GM18498 (cell line): ENCODE results near the gene GPC3.
"Not testable (repeated sequence)": the region's sequence is repeated elsewhere in the genome, so short reads cannot be mapped to it uniquely, and the experiment has no call there.

Experiments used
- ATAC-seq: cut with Tn5 transposase; IDR thresholded peaks from one replicate; pipeline ENCODE4 v1.9.1; 2021; ENCODE audit warnings: mild to moderate bottlenecking, moderate library complexity; ENCODE audit not compliant: unreplicated experiment

The GPC3 gene

DNA sequence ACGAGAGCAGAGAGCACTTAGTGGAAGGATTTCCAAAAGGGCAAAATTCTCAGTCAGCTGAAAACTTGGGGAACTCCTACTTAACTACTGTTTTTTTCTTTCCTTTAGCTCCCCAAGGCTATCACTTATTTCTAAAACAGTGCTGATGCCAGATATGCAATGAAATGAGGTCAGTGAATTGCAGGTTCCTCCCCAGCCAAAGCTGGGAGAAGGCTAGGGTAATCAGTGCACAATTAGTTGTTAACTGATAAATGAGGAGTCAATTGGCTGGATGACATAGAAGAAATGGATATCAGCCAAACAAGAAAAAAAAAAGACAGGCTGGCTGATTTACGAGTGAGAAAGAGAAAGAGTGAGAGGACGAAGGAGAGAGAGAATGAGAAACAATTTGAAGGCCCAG lies 195.6 kb downstream of the GPC3 start:
- no peak for ATAC-seq

DNA sequence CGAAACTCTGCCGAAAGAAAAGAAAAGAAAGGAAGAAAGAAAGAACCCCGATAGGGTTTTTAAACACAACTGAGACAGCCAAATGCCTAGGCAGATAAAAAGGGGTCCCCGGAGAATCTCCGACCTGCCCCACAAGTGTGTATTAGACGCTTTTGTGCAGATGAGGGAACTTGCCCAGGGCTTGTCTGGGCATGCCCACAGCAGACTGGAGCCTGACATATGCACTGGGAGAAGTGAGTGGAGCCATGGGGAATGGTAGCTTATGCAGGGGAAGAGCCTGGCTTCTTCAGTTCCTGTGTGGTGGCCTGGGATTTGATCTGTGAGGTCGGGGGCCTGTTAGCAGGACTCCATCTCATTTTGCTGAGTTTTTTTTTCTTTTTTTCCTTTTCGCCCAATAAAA lies 199.0 kb downstream of the GPC3 start:
- ATAC-seq = no peak

DNA sequence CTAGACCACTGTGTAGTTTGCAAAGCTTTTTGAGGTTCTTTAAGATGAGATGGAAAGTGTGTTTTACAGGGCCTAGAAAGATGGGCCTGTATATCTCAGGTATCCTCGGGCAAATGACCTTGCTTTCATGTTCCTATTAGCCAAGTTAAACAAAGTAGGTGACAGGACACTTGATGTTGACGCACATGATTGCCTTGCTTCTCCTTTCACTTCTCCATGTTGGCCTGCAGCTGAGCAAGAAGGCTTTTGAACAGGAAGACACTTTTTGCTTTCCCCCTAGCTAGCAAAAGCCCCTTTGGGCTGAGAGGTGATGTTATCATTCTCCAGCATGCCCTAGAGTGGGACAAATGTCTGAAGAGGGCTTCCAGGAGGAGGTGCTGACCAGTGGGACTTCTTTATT lies 202.1 kb downstream of the GPC3 start:
- ATAC-seq = peak; percentile 74

DNA sequence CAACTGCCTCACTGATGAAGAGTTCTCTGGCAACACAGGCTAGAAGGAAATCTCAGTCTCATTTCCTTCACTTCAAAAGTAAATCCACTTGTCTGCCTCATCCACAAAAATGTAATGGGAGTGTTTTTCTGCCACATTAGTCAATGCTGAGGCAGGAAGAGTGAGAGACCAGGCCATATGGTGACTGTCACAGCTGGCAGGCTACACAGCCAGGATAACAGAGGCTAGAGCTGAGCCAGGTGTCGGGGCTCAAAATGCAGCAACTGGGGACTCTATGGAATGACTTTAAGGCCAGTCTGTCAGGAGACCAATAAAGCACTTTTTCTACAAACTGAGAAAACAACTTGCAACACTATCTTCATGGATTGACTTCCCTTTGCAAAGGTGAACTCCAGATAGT lies 204.2 kb downstream of the GPC3 start:
- ATAC-seq = no peak

DNA sequence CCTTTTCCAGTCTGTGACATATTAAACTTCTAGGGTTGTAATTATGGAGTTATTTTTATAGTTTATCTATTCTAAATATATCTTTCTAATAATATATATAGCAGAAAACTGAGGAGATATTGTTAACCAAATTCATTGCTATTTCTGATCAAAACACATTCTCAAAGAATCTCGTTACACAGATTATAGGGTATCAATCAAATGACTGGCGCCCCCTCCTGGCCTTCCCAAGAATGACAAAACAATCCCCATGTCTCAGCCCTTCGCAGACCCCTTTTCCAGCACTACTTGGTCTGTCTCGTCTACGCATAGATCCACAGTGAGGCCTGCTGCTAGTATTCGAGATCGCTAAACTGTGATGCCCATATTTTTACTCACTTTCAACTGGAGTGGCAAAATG lies 209.3 kb downstream of the GPC3 start:
- ATAC-seq = no peak

DNA sequence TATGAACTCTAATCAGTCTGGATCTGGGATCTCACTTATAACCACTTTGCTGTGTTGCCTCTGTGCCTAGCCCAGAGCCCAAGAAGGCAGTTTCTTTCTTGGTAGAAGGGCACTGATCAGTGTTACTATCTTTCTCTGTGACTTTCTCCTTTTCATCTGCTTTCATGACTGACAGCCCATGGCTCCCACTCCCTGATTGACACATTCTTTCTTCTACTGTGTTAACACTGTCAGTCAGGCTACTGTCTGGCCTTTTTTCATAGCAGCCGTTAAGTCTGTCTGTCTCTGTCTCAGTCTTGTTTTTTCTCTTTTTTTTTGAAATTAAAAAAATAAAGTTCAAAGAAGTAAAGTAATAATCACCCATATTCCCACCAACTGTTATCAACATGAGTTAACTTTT lies 210.6 kb downstream of the GPC3 start:
- ATAC-seq = no peak

DNA sequence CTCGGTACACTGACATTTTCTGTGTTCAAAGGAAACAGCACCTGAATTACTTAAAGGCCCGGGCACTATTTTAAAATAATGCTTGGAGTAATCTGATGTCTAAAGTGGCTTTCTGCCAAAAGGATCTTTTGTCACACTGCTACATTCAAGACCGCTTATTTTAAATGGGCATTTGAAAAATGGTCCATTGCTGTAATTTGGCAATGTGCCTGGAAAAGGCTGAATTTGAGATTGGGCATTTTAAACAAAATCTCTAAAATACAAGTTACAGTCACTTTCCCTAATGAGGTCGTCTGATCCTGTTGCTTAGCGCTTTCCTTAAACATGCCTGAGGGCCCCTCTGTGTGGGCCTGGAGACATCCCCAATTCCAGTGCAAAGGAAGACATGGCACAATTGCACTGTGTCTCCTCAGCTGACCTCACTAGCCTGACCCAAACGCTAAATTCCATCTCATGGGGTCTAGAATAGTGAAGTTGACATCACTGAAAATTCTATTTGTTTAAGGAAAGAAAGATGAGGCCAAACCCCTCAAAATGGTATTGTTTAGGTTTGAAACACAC lies 214.2 kb downstream of the GPC3 start:
- no peak for ATAC-seq

DNA sequence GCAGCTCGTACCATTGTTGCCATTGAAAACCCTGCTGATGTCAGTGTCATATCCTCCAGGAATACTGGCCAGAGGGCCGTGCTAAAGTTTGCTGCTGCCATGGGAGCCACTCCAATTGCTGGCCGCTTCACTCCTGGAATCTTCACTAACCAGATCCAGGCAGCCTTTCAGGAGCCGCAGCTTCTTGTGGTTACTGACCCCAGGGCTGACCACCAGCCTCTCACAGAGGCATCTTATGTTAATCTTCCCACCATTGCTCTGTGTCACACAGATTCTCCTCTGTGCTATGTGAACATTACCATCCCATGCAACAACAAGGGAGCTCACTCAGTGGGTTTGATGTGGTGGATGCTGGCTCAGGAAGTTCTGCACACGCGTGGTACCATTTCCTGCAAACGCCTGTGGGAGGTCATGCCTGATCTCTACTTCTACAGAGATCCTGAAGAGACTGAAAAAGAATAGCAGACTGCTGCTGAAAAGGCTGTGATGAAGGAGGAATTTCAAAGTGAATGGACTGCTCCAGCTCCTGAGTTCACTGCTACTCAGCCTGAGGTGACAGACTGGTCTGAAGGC lies 222.3 kb downstream of the GPC3 start:
- not testable (repeated sequence) for ATAC-seq

DNA sequence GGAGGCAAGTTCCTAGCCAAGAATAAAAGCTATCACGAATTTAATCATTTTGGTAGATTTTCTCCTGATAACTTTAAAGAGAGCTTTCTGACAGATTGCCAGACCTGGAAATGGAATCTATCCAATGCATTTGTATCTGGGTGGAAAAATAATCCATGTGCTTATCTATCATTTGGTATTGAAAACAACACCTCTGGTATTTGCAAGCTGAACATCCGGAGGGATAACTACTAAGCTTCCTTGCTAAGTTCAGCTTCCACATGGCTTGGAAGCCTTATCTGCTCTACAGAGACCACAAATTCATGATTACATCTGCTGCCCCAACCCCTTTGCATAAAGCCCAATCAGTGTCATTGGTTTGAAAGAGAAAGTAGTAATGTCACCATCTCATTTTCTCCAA lies 230.7 kb downstream of the GPC3 start:
- ATAC-seq = no peak

DNA sequence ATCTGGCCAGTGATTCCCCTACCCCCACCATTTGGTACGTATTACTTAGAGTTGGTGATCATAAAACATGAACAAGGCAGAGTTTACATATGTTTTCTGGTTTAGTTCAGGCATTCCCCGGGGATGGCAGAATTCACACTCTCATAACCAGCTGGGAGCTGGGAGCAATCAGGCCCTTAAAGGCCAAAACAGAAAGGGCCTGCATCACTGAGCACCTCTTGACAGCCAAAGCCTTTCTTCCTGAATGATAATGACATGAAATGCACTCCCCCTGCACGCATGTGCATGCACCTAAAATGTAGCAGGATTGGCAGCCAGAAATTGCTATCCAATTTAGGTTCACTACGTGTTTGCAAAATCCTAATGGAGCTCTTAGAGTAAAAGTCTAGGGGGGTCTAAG lies 235.4 kb downstream of the GPC3 start:
- ATAC-seq = no peak

DNA sequence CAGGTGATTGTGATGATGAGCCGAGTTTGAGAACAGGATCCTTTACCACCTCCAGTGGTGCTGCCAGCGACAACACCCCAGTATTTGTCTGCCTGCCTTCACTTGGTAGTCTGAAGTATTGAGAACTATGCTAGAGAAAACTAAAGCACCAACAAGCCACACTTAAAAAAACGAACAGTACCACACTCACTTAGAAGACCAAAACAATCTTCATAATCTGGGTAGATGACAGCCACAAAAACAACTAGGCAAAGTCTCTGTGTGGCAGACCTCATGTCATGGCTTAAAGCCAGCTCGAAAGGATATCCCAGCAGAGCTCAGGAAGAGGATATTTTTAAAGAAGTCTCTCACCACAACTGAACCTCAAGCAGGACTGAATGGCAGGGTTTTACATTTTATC lies 236.0 kb downstream of the GPC3 start:
- ATAC-seq = no peak

DNA sequence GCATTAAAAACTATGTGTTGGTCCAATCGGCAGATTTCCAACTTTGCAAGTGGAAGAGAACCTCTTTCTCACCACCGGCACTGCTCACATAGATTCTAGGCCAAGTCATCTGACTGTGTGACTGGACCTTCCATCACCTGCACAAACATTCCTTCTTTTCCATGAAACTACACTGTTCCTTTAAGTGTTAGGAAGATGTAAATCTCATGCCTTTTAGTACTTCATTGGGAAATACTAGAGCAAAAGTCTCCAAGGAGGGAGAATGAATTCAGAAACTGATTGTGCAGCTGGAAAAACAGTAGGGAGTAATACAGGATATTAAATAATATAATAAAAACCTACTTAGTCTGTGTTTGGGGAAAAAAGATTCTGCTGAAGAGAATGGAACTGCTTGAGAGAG lies 238.2 kb downstream of the GPC3 start:
- no peak for ATAC-seq

DNA sequence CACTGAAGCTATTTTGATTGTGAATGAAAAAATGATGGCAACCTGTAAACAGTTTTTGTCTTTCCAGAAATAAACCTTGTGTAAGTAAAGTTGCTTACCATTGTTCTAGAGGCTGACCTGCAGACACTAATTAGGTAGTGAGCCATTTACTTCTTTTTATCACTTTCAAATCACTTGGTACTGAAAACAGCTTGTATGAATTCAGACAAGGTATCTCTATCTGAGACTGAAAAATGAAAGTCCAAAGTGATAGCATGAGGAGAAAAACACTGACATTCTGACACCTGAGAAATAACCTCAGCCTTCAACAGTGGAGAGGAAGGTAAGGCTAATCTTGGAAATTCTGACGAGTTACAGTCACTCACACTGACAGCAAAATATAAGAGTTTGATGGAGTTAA lies 238.8 kb downstream of the GPC3 start:
- ATAC-seq = peak; percentile 49

DNA sequence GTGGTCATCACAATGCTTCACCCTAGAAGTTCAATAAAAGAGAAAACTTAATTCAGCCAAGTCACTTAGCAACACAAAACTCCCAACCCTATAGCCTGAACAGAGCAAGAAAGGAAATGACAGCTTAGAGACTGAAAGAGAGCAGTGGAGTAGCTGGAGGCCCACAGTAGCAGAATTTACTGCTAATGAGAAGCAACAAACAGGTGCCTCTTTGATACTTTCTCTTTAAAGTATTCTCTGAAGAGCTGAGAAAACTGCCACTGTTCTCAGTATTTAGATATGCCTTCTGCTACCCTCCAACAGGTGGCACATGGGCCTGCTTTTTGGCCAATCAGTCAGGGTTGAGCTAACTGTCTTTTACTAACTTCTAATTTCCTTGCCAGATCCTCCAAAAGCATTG lies 240.0 kb downstream of the GPC3 start:
- ATAC-seq = peak; percentile 90

DNA sequence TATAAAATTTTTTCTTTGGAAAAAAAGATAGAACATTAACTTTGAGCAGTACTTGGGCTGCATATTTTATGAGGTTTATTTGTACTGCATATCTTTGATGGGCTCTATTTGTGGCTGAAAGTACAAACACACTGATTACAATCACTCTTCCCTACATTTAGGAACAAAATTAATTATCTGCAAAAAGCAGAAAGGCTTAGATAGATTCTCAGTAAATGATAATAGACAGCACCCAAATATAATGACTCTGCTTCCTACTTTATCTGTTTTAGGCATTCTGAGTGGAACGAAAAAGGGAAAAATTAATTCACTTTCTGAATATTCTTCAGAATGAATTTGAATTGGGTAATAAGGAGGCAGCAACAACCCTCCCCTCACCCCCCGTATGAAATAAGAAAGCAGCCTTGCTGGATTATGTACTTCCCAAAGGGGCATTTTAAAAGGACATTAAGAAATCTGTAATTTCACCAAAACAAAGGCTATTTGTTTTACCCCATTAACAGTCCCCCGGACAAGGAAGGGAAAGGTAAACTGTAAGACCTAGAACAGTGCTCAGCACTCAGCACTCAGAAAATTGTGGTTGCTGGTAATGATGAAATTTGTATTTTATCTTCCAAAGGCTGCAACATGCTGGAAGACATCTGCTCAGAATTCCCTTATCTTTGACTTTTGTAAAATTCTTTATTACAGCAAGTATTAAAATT lies 242.6 kb downstream of the GPC3 start:
- ATAC-seq = no peak

DNA sequence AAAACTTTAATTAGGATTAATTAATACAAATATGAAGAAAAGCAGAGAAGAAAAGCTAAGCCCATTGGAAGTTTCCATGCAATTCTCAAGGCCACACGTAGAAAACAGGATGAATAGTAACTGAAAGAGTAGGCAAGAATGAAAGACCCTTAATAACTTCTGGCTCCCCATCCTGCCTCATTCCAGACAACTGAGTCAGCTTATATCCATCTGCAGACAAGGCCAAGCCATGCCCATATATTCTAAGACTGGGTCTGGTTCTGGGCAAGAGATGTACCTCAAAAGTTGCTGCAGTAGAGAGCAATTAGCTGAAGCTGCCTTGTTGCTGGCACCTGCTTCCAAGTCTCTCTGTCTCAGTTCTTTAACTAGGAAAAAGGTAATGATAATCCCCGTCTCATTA lies 244.1 kb downstream of the GPC3 start:
- no peak for ATAC-seq

DNA sequence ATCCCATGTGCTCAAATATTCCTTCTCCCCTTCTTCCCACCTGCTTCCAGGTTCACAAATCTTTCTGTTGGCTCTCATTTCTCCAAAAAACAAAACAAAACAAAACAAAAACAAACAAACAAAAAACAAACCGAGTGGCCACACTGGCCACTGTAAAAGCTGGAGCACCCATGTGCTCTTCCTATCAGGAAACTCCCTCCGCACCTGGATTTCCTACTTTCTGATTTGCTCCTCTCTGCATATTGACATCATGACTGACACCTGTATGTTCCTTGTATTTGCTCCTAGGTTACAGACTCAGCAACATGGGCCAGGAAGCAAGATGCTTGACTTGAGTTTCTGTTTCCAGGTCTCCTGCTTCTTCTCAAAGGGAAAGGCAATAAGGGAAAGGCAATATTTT lies 258.8 kb downstream of the GPC3 start:
- no peak for ATAC-seq

DNA sequence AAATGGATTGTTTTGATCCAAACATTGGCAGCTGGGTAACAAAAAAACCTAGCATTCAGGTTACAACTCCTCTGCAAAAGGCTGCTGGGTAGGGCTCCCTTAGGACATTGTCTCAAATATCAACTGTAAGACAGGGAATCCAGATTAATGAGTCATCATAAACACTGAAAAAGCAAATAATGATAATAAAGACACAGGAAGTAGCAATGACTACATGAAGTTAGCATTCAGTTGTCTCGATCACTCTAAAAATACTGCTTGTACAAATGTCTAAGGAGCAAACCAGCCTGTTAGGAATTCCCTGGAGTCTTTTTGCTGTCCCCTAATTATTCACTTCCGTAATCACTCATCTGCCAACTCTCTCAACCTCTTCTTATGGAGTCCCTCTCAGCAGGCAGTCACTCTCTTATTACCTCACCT lies 259.2 kb downstream of the GPC3 start:
- no peak for ATAC-seq

DNA sequence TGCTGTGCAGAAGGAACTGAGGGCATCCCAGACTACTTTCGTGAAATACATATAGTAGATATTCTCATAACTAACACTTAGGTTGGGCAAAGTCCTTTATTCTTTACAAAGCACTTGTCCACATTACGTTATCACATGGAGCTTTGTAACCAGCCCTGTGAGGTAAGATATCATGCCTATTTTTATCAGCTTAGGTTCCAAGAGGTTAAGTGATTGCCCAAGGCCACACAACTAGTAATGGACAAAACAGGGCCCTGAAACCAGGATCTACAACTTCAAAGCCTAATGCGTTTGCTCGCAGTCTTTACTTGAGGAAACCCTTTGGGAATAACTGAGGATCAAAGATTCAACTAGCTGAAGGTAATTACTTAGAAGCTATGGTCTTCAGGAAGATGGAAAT lies 261.5 kb downstream of the GPC3 start:
- ATAC-seq = no peak

DNA sequence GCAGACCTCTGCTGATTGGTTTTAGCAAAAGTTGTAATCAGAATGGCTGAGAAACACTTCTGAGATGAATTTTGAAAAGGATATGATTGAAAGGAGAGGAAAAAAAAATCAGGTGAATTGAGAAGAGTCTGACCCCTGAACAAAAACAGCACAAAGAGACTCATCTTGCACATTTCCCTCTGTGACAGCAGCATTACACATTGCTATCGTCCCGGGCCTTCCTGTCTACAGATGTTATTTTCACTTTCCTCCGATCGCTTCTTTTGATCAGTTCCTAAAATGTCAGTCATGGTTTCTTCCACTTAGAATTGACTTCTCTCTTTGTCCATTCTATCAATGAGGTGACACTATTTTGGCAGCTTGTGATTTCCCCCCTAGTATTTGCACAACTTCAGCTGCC lies 262.6 kb downstream of the GPC3 start:
- ATAC-seq = peak; percentile 57

DNA sequence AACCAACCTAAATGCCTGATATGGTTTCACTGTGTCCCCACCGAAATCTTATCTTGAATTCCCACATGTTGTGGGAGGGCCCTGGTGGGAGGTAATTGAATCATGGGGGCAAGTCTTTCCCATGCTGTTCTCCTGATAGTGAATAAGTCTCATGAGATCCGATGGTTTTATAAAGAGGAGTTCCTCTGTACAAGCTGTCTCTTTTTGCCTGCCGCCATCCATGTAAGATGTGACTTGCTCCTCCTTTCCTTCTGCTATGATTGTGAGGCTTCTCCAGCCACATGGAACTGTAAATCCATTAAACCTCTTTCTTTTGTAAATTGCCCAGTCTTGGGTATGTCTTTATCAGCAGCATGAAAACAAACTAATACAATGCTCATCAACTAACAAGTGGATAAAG lies 265.1 kb downstream of the GPC3 start:
- ATAC-seq = not testable (repeated sequence)

DNA sequence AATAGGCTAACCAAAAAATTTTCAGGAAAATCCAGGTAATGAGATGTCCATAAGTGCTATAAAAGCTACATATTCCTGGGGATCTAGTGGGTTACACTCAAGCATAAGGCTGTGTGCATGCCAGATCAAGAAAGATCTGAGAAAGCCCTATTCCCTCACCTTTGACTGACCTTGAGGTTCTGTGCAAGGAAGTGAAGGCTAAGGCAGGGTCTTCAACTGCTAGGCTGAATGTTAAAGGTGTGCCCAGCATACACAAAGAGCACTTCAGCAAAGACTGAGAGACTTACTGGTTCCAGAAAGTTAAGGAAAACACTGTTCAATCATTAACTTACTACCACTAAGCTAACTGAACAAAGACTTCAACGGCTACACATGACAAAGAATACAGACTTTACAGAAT lies 269.7 kb downstream of the GPC3 start:
- no peak for ATAC-seq

DNA sequence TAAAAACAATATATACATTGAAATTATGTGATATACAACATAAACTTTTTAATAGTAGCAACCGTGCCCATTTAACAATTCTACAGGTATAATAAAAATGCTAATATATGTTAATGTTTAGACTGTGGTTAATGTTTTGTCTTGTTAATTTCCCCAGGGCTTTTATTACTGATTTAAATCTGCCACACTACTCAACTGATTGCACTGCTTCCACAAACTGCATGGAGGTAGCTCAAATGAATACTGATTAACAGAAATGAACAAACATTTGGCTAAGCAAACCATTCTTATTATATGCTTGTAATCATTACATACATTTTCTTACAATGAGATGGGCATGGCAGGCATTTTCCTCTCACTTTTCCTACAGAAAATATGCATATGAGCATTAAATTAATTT lies 275.9 kb downstream of the GPC3 start:
- no peak for ATAC-seq
